GM19043 (cell line): Measurements from ENCODE around the gene STARD13.
"Not testable (repeated sequence)": the region's sequence is repeated elsewhere in the genome, so short reads cannot be mapped to it uniquely, and the experiment has no call there.

Experiments
- ATAC-seq: cut with Tn5 transposase; IDR thresholded peaks from one replicate; pipeline ENCODE4 v1.9.1; 2021; ENCODE audit warnings: low read depth; ENCODE audit not compliant: unreplicated experiment

Gene STARD13

GRCh38 chr13:33258808-33259193 lies 26.8 kb downstream of the STARD13 start:
- no peak for ATAC-seq

DNA sequence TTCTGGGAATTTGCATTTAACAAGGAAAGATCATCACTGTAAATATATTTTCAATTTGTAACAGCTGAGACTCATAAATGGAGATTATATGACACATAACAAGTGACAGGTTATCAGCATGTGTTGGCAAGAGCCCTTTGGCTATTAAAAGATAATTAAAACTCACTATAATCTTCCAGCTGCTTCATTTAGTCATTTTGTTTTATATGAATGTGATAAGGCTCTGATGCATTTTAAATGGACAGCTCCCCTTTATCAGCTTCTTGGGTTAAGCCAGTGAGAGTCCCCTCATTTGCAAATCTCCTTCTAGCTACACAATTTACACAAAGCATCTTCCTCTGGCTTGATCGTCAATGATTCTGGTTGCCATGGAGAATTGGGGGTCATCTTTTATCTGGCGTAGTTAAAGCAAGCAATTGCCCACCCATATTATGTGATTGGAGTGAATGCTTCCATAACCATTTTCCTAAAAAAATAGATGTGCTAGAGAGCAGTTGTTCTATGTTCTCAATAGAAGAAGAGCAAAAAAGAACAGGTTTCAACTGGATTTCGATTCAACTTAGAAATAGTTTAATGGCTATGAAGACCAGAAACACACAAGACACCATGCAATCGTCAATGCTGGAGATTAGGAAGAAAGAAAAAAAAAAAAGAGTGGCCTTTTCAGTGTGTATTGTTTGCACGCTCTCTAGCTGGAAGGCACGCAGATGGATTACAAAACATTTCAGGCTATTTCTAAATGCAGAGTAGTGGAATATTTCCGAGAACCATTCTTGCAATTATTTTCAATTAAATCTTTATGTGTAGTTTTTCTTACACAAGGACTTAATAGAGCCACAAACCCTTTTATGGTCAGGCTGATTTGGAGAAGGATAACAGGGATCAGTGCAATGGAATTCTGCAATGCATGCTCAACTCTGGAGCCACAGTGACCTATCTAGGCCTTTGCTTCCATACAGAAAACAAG lies 27.4 kb downstream of the STARD13 start:
- ATAC-seq = no peak

DNA sequence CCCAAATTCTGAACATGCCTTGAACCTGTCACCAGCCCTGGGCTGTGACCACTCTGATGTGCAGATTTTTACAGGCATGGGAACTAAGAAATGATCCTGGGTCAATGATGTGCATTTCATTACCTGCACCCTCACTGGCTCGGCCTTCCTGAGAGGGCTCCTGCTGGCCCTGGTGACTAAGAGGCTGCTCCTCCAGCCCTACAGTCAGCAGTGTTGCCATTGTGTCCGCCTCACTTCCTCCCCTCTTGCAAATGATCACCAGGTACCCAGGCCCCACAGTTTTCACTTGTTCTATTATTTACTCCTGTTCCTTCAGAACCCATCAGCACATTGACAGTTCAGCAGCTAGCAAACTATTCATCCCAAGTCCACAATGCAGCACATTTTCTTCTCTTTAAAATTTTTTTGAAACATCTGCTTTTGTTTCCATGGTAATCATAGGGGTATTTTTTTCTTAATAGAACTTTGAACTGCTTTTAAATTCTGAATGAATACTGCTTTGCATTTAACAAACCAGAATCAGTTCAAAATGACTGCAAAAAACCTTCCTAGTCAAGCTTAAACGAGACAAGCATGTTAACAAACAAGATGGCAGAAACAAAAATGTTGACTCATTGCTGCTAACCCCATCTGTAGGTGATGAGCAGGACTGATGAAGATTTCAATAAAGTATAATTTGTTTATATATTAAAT lies 29.3 kb downstream of the STARD13 start:
- ATAC-seq = no peak

- ATAC-seq = no peak
Measured at GRCh38 chr13:33252135-33252534, 33.4 kb downstream of the STARD13 start.

DNA sequence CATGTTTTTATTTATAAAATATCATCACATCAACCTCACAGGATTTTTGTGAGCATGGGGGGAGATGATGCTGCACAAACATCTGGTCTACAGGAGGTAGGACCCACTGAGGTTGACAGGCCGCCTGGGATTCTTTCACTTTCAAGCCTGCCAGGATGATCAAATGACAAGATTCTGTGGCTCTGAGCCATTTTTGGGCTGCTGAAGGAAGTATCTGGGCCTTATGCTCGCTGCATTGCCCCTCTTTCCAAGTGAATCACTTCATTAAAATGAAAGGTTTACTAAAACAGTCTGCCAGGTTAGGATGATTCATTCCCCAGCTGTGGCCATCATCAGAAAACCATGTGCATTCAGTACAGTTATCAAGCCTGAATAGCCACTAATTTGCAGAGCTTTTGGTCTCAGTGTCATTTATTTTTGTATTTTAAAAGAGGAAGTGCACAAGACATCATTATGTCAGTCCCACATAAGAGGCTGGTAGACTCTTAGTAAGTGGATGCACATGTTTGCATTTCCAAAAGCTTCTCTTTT lies 34.4 kb downstream of the STARD13 start:
- ATAC-seq = peak; percentile 69

DNA sequence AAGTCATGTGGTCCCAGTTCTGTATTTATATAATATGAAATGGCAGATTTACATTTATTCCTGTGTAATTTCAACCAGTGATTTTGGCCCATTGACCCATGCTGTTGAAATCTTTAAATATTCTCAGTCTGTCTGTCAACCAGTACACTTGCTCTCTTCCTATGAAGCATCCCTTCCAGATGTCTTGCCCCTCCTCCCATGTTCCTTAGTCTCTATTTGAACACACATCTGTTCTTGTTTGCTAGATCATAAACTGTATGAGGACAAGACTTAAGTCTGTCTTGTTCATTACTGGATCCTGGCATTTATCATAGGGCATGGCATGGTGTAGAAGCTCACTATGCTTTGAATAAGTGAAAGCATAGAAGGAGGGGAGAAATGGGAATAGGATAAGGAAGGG lies 34.9 kb downstream of the STARD13 start:
- peak; percentile 12 for ATAC-seq

DNA sequence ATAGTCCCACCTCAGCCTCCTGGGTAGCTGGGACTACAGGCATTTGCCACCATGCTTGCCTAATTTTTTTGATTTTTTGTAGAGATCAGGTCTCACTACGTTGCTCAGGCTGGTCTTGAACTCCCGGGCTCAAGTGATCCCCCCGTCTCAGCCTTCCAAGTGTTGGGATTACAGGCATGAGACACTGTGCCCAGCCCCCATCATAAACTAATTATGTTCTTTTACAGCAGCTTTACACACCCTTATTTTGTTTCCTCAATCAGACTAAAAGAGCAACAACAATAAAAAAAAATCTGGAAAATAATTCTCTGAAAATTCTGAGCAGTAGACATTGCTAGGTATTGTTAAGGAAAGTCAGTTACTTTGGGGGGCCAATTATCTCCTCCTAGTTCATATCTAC lies 35.7 kb downstream of the STARD13 start:
- no peak for ATAC-seq

- no peak for ATAC-seq
Measured at GRCh38 chr13:33249066-33249465, 36.5 kb downstream of the STARD13 start.

GRCh38 chr13:33245505-33246158 lies 39.9 kb downstream of the STARD13 start:
- no peak for ATAC-seq

DNA sequence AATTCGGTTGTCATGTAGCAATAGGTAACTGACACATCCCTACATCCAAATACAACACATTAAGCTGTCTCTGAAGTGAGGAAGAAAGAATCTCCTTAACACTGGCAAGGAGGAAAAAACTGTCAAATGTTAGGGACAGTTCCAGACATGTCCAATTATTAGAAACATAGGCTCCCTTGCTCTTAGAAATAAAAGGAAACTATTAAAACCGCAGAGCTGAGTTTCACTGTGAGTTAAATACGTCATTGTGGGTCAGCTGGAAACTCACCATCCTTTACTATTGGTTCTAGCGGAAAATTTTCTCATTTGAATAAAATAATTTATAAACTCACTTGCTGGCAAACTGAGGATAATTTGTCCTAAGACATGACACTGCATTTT lies 40.7 kb downstream of the STARD13 start:
- no peak for ATAC-seq

GRCh38 chr13:33244210-33244906 lies 41.2 kb downstream of the STARD13 start:
- no peak for ATAC-seq

DNA sequence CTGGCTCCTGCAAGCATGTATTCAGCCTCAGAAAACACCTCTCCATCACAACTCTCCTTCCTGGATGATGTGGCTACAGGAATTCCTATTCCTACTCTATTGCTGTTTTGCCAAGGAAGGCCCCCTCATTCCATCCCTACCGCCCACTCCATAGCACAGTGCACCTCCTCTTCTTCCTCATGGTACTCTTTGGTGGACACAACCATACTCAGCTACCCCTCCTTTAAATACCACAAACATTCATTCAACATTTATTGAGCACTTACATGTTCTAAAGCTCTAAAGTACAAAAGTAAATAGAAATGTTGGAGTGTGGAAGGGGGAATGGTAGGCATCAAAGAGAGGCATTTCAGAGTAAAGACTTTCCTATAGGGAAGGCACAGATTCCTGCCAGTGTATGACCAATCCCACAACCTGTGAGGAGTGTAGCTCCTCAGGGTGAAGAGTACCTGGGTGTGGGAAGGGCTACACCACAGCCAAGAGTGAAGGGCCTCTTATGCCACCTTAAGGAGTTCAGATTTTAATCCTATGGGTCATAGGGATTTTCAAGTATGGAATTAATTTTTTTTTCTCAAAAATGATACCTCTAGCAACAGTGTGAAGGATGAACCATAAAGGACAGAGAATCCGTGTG lies 42.5 kb downstream of the STARD13 start:
- no peak for ATAC-seq

DNA sequence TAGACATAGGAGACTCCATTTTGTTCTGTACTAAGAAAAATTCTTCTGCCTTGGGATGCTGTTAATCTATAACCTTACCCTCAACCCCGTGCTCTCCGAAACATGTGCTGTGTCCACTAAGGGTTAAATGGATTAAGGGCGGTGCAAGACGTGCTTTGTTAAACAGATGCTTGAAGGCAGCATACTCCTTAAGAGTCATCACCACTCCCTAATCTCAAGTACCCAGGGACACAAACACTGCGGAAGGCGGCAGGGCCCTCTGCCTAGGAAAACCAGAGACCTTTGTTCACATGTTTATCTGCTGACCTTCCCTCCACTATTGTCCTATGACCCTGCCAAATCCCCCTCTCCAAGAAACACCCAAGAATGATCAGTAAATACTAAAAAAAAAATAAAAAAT lies 43.2 kb downstream of the STARD13 start:
- not testable (repeated sequence) for ATAC-seq

GRCh38 chr13:33236021-33236420 lies 49.5 kb downstream of the STARD13 start:
- no peak for ATAC-seq

- no peak for ATAC-seq
Measured at GRCh38 chr13:33235564-33235963, 50.0 kb downstream of the STARD13 start.

- no peak for ATAC-seq
Measured at GRCh38 chr13:33235078-33235477, 50.5 kb downstream of the STARD13 start.

- ATAC-seq = no peak
Measured at GRCh38 chr13:33233547-33233946, 52.0 kb downstream of the STARD13 start.

GRCh38 chr13:33232883-33233282 lies 52.7 kb downstream of the STARD13 start:
- ATAC-seq = no peak

DNA sequence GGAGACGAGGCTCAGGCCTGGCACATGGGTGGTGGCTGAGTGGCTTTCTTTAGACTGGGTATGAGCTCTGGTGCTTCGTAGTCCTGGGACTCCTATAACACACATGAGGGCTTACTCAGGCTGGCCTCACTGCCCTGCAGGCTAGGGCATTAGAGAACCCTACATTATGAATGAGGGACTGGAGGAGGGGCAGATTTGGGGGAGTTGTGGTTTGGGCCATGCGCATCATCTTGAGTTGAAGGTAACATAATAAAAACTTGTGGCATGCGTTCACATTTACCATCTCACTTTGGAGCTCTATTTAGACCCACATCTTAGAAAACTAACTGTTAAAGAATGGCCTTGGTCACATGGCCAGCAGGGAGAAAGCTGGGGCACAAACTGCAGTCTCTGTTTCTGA lies 54.2 kb downstream of the STARD13 start:
- no peak for ATAC-seq
